Transverse colon (tissue), 4 donors: ENCODE data around the gene YBX1. TPM values are rescaled to one million over a fixed set of nuclear protein-coding genes. Genes with fewer than 3 reads are reported as not detected.

Source experiments
- DNase-seq: peaks from one replicate; pipeline ENCODE4 v3.0.0-alpha.2; 2019
- H3K27ac ChIP-seq, 4 donors: fragments of 200-600 bp; sonication (generic); 2 replicates each; pipeline ENCODE4 v1.5.1; 2016 to 2018; ENCODE audit warnings: inconsistent platforms in 4 of 4
- H3K27me3 ChIP-seq: fragments of 200-600 bp; sonication (generic); 2 replicates; pipeline ENCODE4 v1.5.1; 2017; ENCODE audit warnings: inconsistent platforms
- H3K36me3 ChIP-seq, 4 donors: fragments of 200-600 bp; sonication (generic); 2 replicates each; pipeline ENCODE4 v1.5.1; 2017 to 2019; ENCODE audit warnings: inconsistent platforms in 4 of 4
- H3K4me1 ChIP-seq, 4 donors: fragments of 200-600 bp; sonication (generic); 2 replicates each; pipeline ENCODE4 v1.5.1; 2017 to 2020; ENCODE audit warnings: inconsistent platforms in 4 of 4
- H3K4me3 ChIP-seq, 4 donors: fragments of 200-600 bp; sonication (generic); 1 replicate in 1 of 4; 2 replicates in 3 of 4; pipeline versions ENCODE4 v1.5.1 to v1.6.1; 2017 to 2019; ENCODE audit warnings: inconsistent platforms in 4 of 4
- H3K9me3 ChIP-seq, 2 donors: fragments of 200-600 bp; sonication (generic); 2 replicates each; pipeline ENCODE4 v1.5.1; 2017 to 2019; ENCODE audit warnings: inconsistent platforms in 2 of 2
- EP300 ChIP-seq: sonication (generic); formaldehyde crosslinking; IDR thresholded peaks from one replicate; pipeline ENCODE4 v1.6.1; 2017; ENCODE audit warnings: antibody characterized with exemption, low read depth
- POLR2A ChIP-seq: fragments of 450-650 bp; IDR thresholded peaks from one replicate; pipeline ENCODE4 v1.6.1; 2016; ENCODE audit warnings: antibody characterized with exemption, mild to moderate bottlenecking, moderate library complexity
- POLR2AphosphoS5 ChIP-seq, 3 donors: sonication (generic); formaldehyde crosslinking; IDR thresholded peaks; one replicate each; pipeline ENCODE4 v1.6.1; 2016; ENCODE audit warnings: antibody characterized with exemption in 3 of 3
- WGBS, 2 donors: methylation state at CpG; one replicate each; pipeline ENCODE4 v1.1.5; 2018; ENCODE audit warnings: low coverage in 1 of 2; 5-methylcytosine and 5-hydroxymethylcytosine counted together
- in situ Hi-C, 4 donors: fragments of 200-750 bp; cut with MboI; loops; one replicate each; pipeline versions ENCODE4 v1.15.0 to v1.15.1; 2017; ENCODE audit warnings: low sequenced_read_pairs in 3 of 4, low pct_ligation_motif_present in 1 of 4, low pct_unique_long_range_greater_than_20kb in 1 of 4
- intact Hi-C: fragments of 100-400 bp; cut with DNase I; formaldehyde crosslinking; loops from one replicate; pipeline ENCODE4 v1.15.1; 2023; ENCODE audit warnings: low total_unique reads
- total RNA-seq, 4 donors: library from RNA; depleted of rRNA; stranded (reverse); fragments of >200 nt; gene quantifications; one replicate each; pipeline ENCODE4 v1.1.0, GENCODE V29; 2016
- TF ChIP-seq, protein P1 (sequence below), 5 experiments: fragments of 200-600 bp in 3 of 5; fragments of 450-650 bp in 2 of 5; sonication (generic) in 3 of 5; IDR thresholded peaks; 1 replicate in 2 of 5; 2 replicates in 3 of 5; pipeline ENCODE4 v1.5.1; 2016 to 2017; ENCODE audit warnings: antibody characterized with exemption in 5 of 5, inconsistent platforms in 3 of 5, mild to moderate bottlenecking in 2 of 5, moderate library complexity in 1 of 5

YBX1 gene
- total RNA-seq, 4 donors from 2014 or later: 288 to 403 (median 380) TPM

DNA sequence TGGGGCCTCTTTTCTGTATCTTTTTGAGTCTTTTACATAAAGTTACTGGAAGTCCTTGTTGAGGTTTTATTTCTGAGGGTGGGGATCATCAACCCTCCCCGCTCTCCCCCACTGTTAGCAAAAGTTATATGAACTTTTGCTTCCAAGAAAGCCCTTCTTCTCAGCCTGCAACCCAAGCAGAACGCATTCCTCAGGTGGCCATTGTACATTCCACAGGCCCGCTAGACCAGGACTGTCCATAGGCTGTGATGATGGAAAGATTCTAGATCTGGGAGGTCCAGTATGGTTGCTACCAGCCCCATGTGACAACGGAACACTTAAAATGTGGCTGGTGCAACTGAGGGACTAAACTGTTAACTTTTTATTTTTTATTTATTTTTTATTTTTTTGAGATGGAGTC, 11.8 kb upstream of the YBX1 start:
- intact Hi-C loops: no loop called here
- Histone ChIP-seq H3K36me3 (peaks cover 0 to 45% (median 14%) of the 10 kb centered on the region in 4 donors), H3K4me1 (no peaks in the 10 kb centered on the region), H3K4me3 (no peak overlapping the region), H3K27me3 (no peaks in the 10 kb centered on the region), H3K27ac (no peak overlapping the region), H3K9me3 (no peaks in the 10 kb centered on the region)
- DNase-seq: no peak
- WGBS, 2 donors: 95 to 100% methylated on average over 4 of the region's 4 CpGs
- in situ Hi-C loops: loop anchor here in 1 of 4 donors (25.0 kb wide), 1 partner anchor 333 kb away; the partner anchor contains the start of gene FOXJ3
- TF ChIP-seq, protein P1, sequence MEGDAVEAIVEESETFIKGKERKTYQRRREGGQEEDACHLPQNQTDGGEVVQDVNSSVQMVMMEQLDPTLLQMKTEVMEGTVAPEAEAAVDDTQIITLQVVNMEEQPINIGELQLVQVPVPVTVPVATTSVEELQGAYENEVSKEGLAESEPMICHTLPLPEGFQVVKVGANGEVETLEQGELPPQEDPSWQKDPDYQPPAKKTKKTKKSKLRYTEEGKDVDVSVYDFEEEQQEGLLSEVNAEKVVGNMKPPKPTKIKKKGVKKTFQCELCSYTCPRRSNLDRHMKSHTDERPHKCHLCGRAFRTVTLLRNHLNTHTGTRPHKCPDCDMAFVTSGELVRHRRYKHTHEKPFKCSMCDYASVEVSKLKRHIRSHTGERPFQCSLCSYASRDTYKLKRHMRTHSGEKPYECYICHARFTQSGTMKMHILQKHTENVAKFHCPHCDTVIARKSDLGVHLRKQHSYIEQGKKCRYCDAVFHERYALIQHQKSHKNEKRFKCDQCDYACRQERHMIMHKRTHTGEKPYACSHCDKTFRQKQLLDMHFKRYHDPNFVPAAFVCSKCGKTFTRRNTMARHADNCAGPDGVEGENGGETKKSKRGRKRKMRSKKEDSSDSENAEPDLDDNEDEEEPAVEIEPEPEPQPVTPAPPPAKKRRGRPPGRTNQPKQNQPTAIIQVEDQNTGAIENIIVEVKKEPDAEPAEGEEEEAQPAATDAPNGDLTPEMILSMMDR (IDR thresholded peaks at IDR 0.05): no peak
- TF ChIP-seq POLR2A (no peak), POLR2AphosphoS5 (IDR thresholded peaks at IDR 0.05) (no peak), EP300 (no peak)

DNA sequence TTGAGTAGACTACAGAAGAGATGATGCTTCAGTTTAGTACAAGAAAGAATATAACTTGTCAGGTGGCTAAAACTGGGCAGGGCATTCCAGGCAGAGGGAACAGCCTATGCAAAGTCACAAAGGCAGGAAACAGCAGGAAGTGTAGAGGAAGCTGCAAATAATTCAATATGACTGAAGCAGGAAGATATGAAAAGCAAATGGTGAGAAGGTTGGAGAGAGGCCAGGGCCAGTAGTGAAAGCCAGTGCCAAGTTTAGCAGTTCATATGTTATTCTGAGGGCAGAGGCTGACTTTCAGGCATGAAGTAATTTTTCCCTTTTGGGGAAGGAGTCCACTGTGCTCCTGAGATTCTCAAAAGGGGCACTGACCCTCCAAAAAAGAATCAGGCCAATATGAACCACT, 8.0 kb upstream of the YBX1 start:
- H3K4me3 ChIP-seq: no peak overlapping the region
- in situ Hi-C loops (loop anchor here in 1 of 4 donors (25.0 kb wide), 1 partner anchor 337 kb away; the partner anchor contains the start of gene FOXJ3), intact Hi-C loops (no loop called here)
- H3K27me3 ChIP-seq: no peaks in the 10 kb centered on the region
- no peak for DNase-seq
- peaks cover 0 to 18% (median 4%) of the 10 kb centered on the region in 4 donors for H3K36me3 ChIP-seq
- TF ChIP-seq, protein P1 (IDR thresholded peaks at IDR 0.05): no peak
- TF ChIP-seq EP300: no peak
- no peak for TF ChIP-seq POLR2A
- TF ChIP-seq POLR2AphosphoS5 (IDR thresholded peaks at IDR 0.05): no peak
- no peaks in the 10 kb centered on the region for H3K4me1 ChIP-seq
- no peaks in the 10 kb centered on the region for H3K9me3 ChIP-seq
- no peak overlapping the region for H3K27ac ChIP-seq

DNA sequence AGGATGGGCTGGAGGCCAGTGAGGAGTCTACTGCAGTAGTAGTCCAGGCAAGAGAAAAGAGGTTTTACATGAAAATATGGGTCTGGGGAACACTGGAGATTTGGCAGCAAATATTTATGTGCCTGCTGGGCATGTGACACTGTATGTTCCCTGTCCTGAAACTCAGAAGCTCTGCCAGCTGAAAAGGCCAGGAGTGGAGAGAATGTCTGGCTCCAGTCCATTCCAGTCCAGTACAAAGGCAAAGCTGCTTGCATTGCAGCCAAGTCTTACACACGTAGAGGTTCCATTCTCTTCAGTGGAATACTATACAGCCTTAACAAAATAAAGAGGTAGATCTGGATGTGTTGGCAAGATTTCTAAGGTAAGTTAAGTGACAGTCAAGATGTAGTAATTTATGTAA, 7.5 kb upstream of the YBX1 start:
- H3K4me1 ChIP-seq: no peaks in the 10 kb centered on the region
- no peak overlapping the region for H3K4me3 ChIP-seq
- no peak for DNase-seq
- peaks cover 0 to 13% (median 4%) of the 10 kb centered on the region in 4 donors for H3K36me3 ChIP-seq
- 61 to 75% methylated on average over 1 of the region's 1 CpG for WGBS, 2 donors
- in situ Hi-C loops (loop anchor here in 1 of 4 donors (25.0 kb wide), 1 partner anchor 337 kb away; the partner anchor contains the start of gene FOXJ3), intact Hi-C loops (no loop called here)
- TF ChIP-seq, protein P1 (IDR thresholded peaks at IDR 0.05): no peak
- TF ChIP-seq POLR2A (no peak), EP300 (no peak), POLR2AphosphoS5 (IDR thresholded peaks at IDR 0.05) (no peak)
- no peaks in the 10 kb centered on the region for H3K27me3 ChIP-seq
- H3K9me3 ChIP-seq: no peaks in the 10 kb centered on the region
- H3K27ac ChIP-seq: no peak overlapping the region

DNA sequence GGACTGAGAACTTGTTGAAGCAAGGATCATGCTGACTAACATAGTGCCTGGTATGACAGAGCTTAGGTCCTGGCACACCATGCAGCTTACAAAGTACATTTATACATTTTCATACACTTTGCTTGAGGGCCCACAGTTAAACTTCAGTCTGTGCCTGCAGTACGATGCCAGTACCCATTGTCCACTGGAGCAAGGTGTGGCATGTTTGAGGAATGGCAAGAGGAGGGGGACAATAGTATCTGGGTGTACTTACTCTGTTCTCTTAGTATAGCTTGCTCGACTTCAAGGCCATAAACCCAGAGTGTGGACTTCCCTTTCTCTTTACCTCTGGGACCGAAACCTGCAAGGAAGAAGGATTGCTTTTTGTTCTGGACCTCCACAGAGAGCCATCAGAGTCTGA, 6.8 kb upstream of the YBX1 start:
- in situ Hi-C loops: no loop called here
- Histone ChIP-seq H3K36me3 (peaks cover 0 to 6% (median 2%) of the 10 kb centered on the region in 4 donors), H3K27ac (no peak overlapping the region), H3K4me3 (no peak overlapping the region), H3K4me1 (peaks cover 0 to 3% (median under 1%) of the 10 kb centered on the region in 4 donors), H3K27me3 (no peaks in the 10 kb centered on the region), H3K9me3 (no peaks in the 10 kb centered on the region)
- 85% methylated on average over 3 of the region's 3 CpGs; no CpG with 5 or more reads in 1 of the 2 donors for WGBS, 2 donors
- no peak for DNase-seq
- intact Hi-C loops: no loop called here
- TF ChIP-seq, protein P1 (IDR thresholded peaks at IDR 0.05): no peak
- TF ChIP-seq EP300 (no peak), POLR2AphosphoS5 (IDR thresholded peaks at IDR 0.05) (no peak), POLR2A (no peak)
